HEK293 (cell line): ENCODE measurements around the gene TTC23L.

Experiments
- CTCF ChIA-PET: fragments of 350-600 bp; formaldehyde crosslinking; extraction: SDS; loops from one replicate; lab custom pipeline; 2021; ENCODE audit warnings: antibody characterized with exemption; lab: Yijun Ruan, JAX
- POLR2A ChIA-PET: fragments of 300-600 bp; formaldehyde crosslinking; extraction: SDS; loops from one replicate; lab custom pipeline; 2020; ENCODE audit warnings: antibody characterized with exemption, inconsistent platforms; lab: Yijun Ruan, JAX
- H3K27ac ChIP-seq: fragments of 200-500 bp; sonication (Bioruptor generic); 2 replicates; pipeline ENCODE4 v1.5.1; 2014; ENCODE audit warnings: low read depth, low read length, control low read depth, inconsistent platforms; ENCODE audit errors: extremely low read depth
- H3K36me3 ChIP-seq, 2 experiments: fragments of 200-500 bp in 1 of 2; sonication (Bioruptor generic) in 1 of 2; 1 replicate in 1 of 2; 2 replicates in 1 of 2; pipeline ENCODE4 v1.5.1; 2014 to 2017; ENCODE audit warnings: inconsistent platforms in 2 of 2, low read length in 2 of 2; ENCODE audit not compliant: control insufficient read depth in 2 of 2, insufficient read depth in 1 of 2
- H3K4me1 ChIP-seq: fragments of 200-500 bp; sonication (Bioruptor generic); 2 replicates; pipeline ENCODE4 v1.5.1; 2014; ENCODE audit warnings: mild to moderate bottlenecking, low read length, inconsistent platforms; ENCODE audit not compliant: control insufficient read depth, insufficient read depth
- H3K4me3 ChIP-seq: 2 replicates; pipeline ENCODE4 v1.5.1; 2011; ENCODE audit warnings: low read depth, mild to moderate bottlenecking, control low read depth, low read length, moderate library complexity
- H3K9me3 ChIP-seq: fragments of 200-500 bp; sonication (Bioruptor generic); 2 replicates; pipeline ENCODE4 v1.5.1; 2014; ENCODE audit warnings: low read depth, low read length, inconsistent platforms; ENCODE audit not compliant: control insufficient read depth, insufficient read depth
- BCL11A ChIP-seq: fragments of 450-650 bp; formaldehyde crosslinking; IDR thresholded peaks from 2 replicates; pipeline ENCODE4 v1.5.1; 2016; ENCODE audit warnings: low read depth, missing biosample characterization, missing genetic modification characterization
- GLI2 ChIP-seq: fragments of 450-650 bp; formaldehyde crosslinking; IDR thresholded peaks from 2 replicates; pipeline ENCODE4; 2017; ENCODE audit warnings: missing biosample characterization, missing genetic modification characterization, low read depth, borderline replicate concordance
- KLF1 ChIP-seq: fragments of 450-650 bp; formaldehyde crosslinking; IDR thresholded peaks from 2 replicates; pipeline ENCODE4 v1.5.1; 2016; ENCODE audit warnings: missing biosample characterization, missing genetic modification characterization
- MZF1 ChIP-seq: fragments of 450-650 bp; formaldehyde crosslinking; IDR thresholded peaks from 2 replicates; pipeline ENCODE4 v1.5.1; 2017; ENCODE audit warnings: missing biosample characterization, missing genetic modification characterization, borderline replicate concordance
- REPIN1 ChIP-seq: fragments of 450-650 bp; formaldehyde crosslinking; IDR thresholded peaks from 2 replicates; pipeline ENCODE4 v1.5.1; 2017; ENCODE audit warnings: missing biosample characterization, missing genetic modification characterization, low read depth
- ZBTB10 ChIP-seq: fragments of 450-650 bp; formaldehyde crosslinking; IDR thresholded peaks from 2 replicates; pipeline ENCODE4 v1.5.1; 2016; ENCODE audit warnings: missing biosample characterization, missing genetic modification characterization
- ZFP3 ChIP-seq: fragments of 450-650 bp; formaldehyde crosslinking; IDR thresholded peaks from 2 replicates; pipeline ENCODE4 v1.5.1; 2016; ENCODE audit warnings: low read depth, missing biosample characterization, missing genetic modification characterization
- ZNF138 ChIP-seq: fragments of 450-650 bp; formaldehyde crosslinking; IDR thresholded peaks from 2 replicates; pipeline ENCODE4 v1.5.1; 2016; ENCODE audit warnings: missing biosample characterization, missing genetic modification characterization, borderline replicate concordance
- ZNF148 ChIP-seq: fragments of 450-650 bp; formaldehyde crosslinking; IDR thresholded peaks from 2 replicates; pipeline ENCODE4 v1.5.0; 2017; ENCODE audit warnings: missing biosample characterization, missing genetic modification characterization, borderline replicate concordance
- ZNF184 ChIP-seq: fragments of 450-650 bp; IDR thresholded peaks from 2 replicates; pipeline ENCODE4 v1.5.1; 2018; ENCODE audit warnings: missing biosample characterization, mild to moderate bottlenecking, missing genetic modification characterization
- ZNF221 ChIP-seq: fragments of 450-650 bp; formaldehyde crosslinking; IDR thresholded peaks from 2 replicates; pipeline ENCODE4 v1.5.1; 2017; ENCODE audit warnings: missing biosample characterization, missing genetic modification characterization, borderline replicate concordance
- ZNF223 ChIP-seq: fragments of 450-650 bp; formaldehyde crosslinking; IDR thresholded peaks from 2 replicates; pipeline ENCODE4 v1.5.1; 2016; ENCODE audit warnings: missing biosample characterization, missing genetic modification characterization
- ZNF302 ChIP-seq: fragments of 450-650 bp; formaldehyde crosslinking; IDR thresholded peaks from 2 replicates; pipeline ENCODE4 v1.5.1; 2016; ENCODE audit warnings: missing biosample characterization, missing genetic modification characterization, low read depth
- ZNF311 ChIP-seq: fragments of 450-650 bp; formaldehyde crosslinking; IDR thresholded peaks from 2 replicates; pipeline ENCODE4 v1.5.1; 2017; ENCODE audit warnings: missing biosample characterization, missing genetic modification characterization, borderline replicate concordance
- ZNF354C ChIP-seq: fragments of 450-650 bp; formaldehyde crosslinking; IDR thresholded peaks from 2 replicates; pipeline ENCODE4 v1.5.1; 2016; ENCODE audit warnings: missing biosample characterization, missing genetic modification characterization, low read depth, borderline replicate concordance
- ZNF449 ChIP-seq: fragments of 450-650 bp; formaldehyde crosslinking; IDR thresholded peaks from 2 replicates; pipeline ENCODE4 v1.5.1; 2017; ENCODE audit warnings: missing biosample characterization, mild to moderate bottlenecking, missing genetic modification characterization, moderate library complexity
- ZNF654 ChIP-seq: fragments of 450-650 bp; formaldehyde crosslinking; IDR thresholded peaks from 2 replicates; pipeline ENCODE4 v1.5.1; 2016; ENCODE audit warnings: low read depth, missing biosample characterization, missing genetic modification characterization
- ZNF76 ChIP-seq: fragments of 450-650 bp; formaldehyde crosslinking; IDR thresholded peaks from 2 replicates; pipeline ENCODE4; 2016; ENCODE audit warnings: low read depth, missing biosample characterization, missing genetic modification characterization, borderline replicate concordance
- ZNF791 ChIP-seq: fragments of 450-650 bp; formaldehyde crosslinking; IDR thresholded peaks from 2 replicates; pipeline ENCODE4 v1.5.1; 2016; ENCODE audit warnings: missing biosample characterization, missing genetic modification characterization

Gene TTC23L

GRCh38 chr5:34791761-34792244 is 47.2 kb upstream of the TTC23L start (continued):
- TF ChIP-seq ZNF449 (tag by site-specific recombination), result peak; percentile 53; the same call in 1 of the 2 replicates

GRCh38 chr5:34802834-34803563 is 36.0 kb upstream of the TTC23L start:
- ChIA-PET POLR2A (no interaction called here), CTCF (no interaction called here)
- no peak overlapping the region for H3K27ac ChIP-seq
- H3K9me3 ChIP-seq, result no peaks in the 10 kb centered on the region
- H3K4me1 ChIP-seq, result no peaks in the 10 kb centered on the region
- H3K4me3 ChIP-seq, result no peak overlapping the region
- TF ChIP-seq ZNF221 (no peak), ZNF184 (tag by site-specific recombination) (no peak), BCL11A (tag by site-specific recombination) (no peak), ZNF302 (tag by site-specific recombination) (no peak), KLF1 (no peak), MZF1 (tag by site-specific recombination) (no peak), ZNF791 (tag by site-specific recombination) (no peak), ZNF76 (tag by site-specific recombination) (no peak), ZNF654 (no peak)
- TF ChIP-seq, all 188 proteins: peak for 0
- peaks cover 19 to 40% of the 10 kb centered on the region in 2 experiments for H3K36me3 ChIP-seq

- Histone ChIP-seq H3K27ac (no peak overlapping the region), H3K4me3 (no peak overlapping the region)
These were observed 34.8 kb upstream of the TTC23L start for GRCh38 chr5:34803974-34804732.

More at GRCh38 chr5:34803974-34804732, 34.8 kb upstream of the TTC23L start:
- Histone ChIP-seq H3K4me1 (no peaks in the 10 kb centered on the region), H3K36me3 (peaks cover 16 to 35% of the 10 kb centered on the region in 2 experiments), H3K9me3 (no peaks in the 10 kb centered on the region)
- ChIA-PET CTCF (interaction anchor here (1.5 kb wide), 1 partner anchor 200 kb away, joined by 3 read pairs; no protein-coding TSS in a partner anchor), POLR2A (no interaction called here)
- TF ChIP-seq ZNF138 (tag by site-specific recombination) (no peak), REPIN1 (tag by site-specific recombination) (no peak), ZBTB10 (tag by site-specific recombination) (no peak), ZNF354C (tag by site-specific recombination) (no peak), ZNF223 (tag by site-specific recombination) (no peak), ZNF148 (tag by site-specific recombination) (no peak), GLI2 (tag by site-specific recombination) (no peak), ZNF311 (no peak), ZFP3 (tag by site-specific recombination) (no peak)
